Endodermal cell (in vitro differentiated cells): Measurements from ENCODE around the gene SLC7A9. TPM values are rescaled to one million over a fixed set of nuclear protein-coding genes. Genes with fewer than 3 reads are reported as not detected.

Experiments used
- DNase-seq: peaks from one replicate; pipeline ENCODE4 v3.0.0-alpha.2; 2017
- H3K27ac ChIP-seq: 2 replicates; pipeline ENCODE4 v1.5.1; 2013; ENCODE audit warnings: mild to moderate bottlenecking, low read depth, low read length, moderate library complexity
- H3K27me3 ChIP-seq: 2 replicates; pipeline ENCODE4 v1.6.1; 2013; ENCODE audit warnings: mild to moderate bottlenecking, low read length, moderate library complexity; ENCODE audit not compliant: insufficient read depth, control insufficient read depth, poor library complexity, severe bottlenecking
- H3K36me3 ChIP-seq: 2 replicates; pipeline ENCODE4 v1.7.0; 2013; ENCODE audit warnings: mild to moderate bottlenecking, low read length, moderate library complexity; ENCODE audit not compliant: control insufficient read depth, insufficient read depth
- H3K4me1 ChIP-seq: one replicate; pipeline ENCODE4 v1.7.0; 2013; ENCODE audit warnings: low read length; ENCODE audit not compliant: control insufficient read depth, insufficient read depth
- H3K4me3 ChIP-seq: 2 replicates; pipeline ENCODE4 v1.5.1; 2013; ENCODE audit warnings: mild to moderate bottlenecking, low read length, moderate library complexity
- H3K9ac ChIP-seq: 2 replicates; pipeline ENCODE4 v1.6.1; 2013; ENCODE audit warnings: mild to moderate bottlenecking, low read length, moderate library complexity; ENCODE audit not compliant: poor library complexity, severe bottlenecking; ENCODE audit errors: extremely low read depth
- H3K9me3 ChIP-seq: 2 replicates; pipeline ENCODE4 v1.6.1; 2013; ENCODE audit warnings: mild to moderate bottlenecking, low read length, moderate library complexity; ENCODE audit not compliant: control insufficient read depth
- H3K27ac Mint-ChIP-seq: 2 replicates; pipeline ENCODE4 v1.8.0; 2020; ENCODE audit warnings: mixed read lengths
- H3K27me3 Mint-ChIP-seq: 2 replicates; pipeline ENCODE4 v1.8.0; 2021; ENCODE audit warnings: mild to moderate bottlenecking, mixed read lengths; ENCODE audit not compliant: insufficient read depth
- H3K36me3 Mint-ChIP-seq: 2 replicates; pipeline ENCODE4 v1.8.0; 2020; ENCODE audit warnings: low read depth, mixed read lengths
- H3K4me1 Mint-ChIP-seq: 2 replicates; pipeline ENCODE4 v1.8.0; 2020; ENCODE audit warnings: mixed read lengths
- H3K4me3 Mint-ChIP-seq: 2 replicates; pipeline ENCODE4 v1.8.0; 2020; ENCODE audit warnings: mild to moderate bottlenecking, moderate library complexity, mixed read lengths
- H3K9me3 Mint-ChIP-seq: 2 replicates; pipeline ENCODE4 v1.8.0; 2020; ENCODE audit warnings: mild to moderate bottlenecking, mixed read lengths
- CTCF ChIP-seq: fragments of 200-600 bp; sonication (generic); conservative IDR thresholded peaks from 2 replicates; pipeline ENCODE4 v1.5.0; 2021; ENCODE audit warnings: antibody characterized with exemption, mild to moderate bottlenecking
- WGBS, 2 experiments: methylation state at CpG; one replicate each; pipeline versions ENCODE4 v1.1.5 to v1.1.7; 2013; ENCODE audit warnings: missing lambda C conversion rate in 2 of 2, mixed read lengths in 1 of 2; ENCODE audit not compliant: insufficient coverage in 1 of 2, insufficient read length in 1 of 2; 5-methylcytosine and 5-hydroxymethylcytosine counted together
- total RNA-seq, 2 donors: library from RNA; stranded (reverse); fragmentation: NEBNext Ultra II Directional in 1 of 2; extraction: Animal tissue kit (Norgen Biotek cat#: 25700) in 1 of 2; gene quantifications; 2 replicates in 1 of 2; 3 replicates in 1 of 2; pipeline ENCODE4 v1.2.1, GENCODE V29; 2021

SLC7A9 gene
- total RNA-seq, 2 donors from 2014 or later: 0.18 TPM; not detected in 1

DNA sequence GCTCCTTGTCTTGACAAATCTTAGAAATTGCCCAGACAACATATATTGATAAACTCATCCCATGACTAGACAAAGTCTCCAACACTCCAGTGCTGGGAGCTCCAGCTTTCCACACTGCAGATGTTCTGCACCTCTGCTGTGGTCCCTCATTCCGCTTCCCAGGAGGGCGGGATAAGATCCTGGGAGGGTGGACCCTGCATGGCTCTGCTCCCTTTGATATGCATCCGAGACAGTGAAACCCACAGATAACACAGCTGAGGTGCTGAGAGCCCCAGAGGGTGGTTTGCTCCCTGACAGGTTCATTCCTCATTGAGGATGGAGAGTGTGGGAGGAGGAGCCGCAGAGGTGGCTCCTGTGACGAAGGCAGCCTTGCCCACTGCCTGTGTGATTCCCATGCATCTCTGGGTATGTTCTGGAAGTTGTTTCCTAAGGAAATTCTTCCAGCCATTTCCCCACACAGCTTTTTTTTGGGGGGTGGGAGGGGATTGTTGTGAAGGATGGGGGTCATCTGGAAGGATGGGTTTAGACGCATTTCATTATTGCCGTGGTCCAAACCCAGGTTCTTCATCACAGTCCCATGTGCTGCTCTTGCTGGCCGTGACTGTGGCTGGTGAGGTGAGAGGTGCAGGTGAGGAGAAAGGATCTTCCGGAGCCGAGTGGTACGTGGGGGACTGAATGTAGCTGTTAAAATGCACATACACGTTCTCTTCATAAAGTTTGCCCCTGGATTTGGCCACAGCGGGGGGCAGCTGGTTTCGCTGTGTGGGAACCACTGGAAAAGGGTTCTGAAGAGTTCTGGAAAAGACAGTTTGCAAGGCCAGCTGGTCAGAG is 46.4 kb downstream of the SLC7A9 start:
- 92 to 97% methylated on average over 6 to 14 of the region's 14 CpGs for WGBS, 2 experiments
- no peak overlapping the region for H3K27ac Mint-ChIP-seq

DNA sequence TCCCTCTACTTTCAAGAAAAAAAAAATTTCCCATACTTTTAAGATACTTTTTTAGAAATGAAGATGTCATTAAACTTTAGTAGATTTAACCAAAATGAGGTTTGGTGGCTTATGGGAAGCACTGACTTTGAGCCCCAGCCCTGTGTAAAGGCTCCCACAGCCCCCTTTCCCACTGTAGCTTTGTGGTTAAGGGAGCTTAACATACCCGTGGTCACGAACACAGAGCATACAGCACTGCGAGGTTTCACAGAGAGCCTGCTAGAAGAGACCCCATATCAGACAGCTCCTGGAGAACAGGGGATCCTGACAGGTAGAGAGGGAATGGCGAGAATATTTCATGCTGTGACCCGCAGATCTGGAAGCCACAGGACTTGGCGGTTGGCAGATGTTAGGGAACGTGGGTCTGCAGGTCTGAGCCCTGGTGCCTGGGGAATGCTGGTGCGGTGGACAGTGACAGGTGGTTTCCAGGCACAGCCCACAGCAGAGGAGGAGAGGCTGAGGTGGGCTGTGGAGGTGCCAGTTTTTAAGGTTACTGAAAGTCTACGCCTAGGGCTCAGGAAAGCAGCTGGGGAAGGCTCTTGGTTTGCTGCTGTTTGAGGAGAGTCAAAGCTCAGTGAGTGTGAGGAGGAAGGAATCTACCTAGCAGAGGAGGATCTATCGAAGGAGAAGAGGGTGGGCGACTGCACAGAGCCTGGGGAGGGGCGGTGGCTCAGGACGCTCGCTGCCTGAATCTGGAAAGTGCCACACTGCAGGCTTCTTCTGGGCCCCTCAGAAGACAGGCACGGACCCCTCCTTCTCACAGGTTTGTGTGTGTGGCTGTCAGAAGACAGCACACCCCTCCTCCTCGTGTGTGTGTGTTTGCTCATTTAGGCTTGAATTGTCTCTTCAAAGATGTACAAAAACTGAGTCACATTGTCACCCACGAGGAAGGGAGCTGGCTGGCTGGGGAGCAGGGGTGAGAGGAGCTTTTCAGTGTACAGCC is 49.9 kb downstream of the SLC7A9 start:
- peaks cover 14% of the 10 kb centered on the region for H3K4me1 Mint-ChIP-seq
- H3K4me3 ChIP-seq: no peak overlapping the region
- no peak for DNase-seq
- no peaks in the 10 kb centered on the region for H3K27me3 ChIP-seq
- H3K27ac ChIP-seq: no peak overlapping the region
- H3K9me3 ChIP-seq: no peaks in the 10 kb centered on the region
- no peaks in the 10 kb centered on the region for H3K36me3 ChIP-seq
- H3K9me3 Mint-ChIP-seq: no peaks in the 10 kb centered on the region
- peaks cover 4% of the 10 kb centered on the region for H3K27me3 Mint-ChIP-seq
- H3K36me3 Mint-ChIP-seq: no peaks in the 10 kb centered on the region
- no peak overlapping the region for H3K9ac ChIP-seq
- no peak overlapping the region for H3K27ac Mint-ChIP-seq
- WGBS, 2 experiments: 86 to 87% methylated on average over 13 to 17 of the region's 17 CpGs
- H3K4me1 ChIP-seq: peaks cover 11% of the 10 kb centered on the region
- H3K4me3 Mint-ChIP-seq: no peak overlapping the region
- TF ChIP-seq CTCF: no peak

More for the DNA sequence above, 46.4 kb downstream of the SLC7A9 start:
- H3K27me3 Mint-ChIP-seq: peaks cover 7% of the 10 kb centered on the region
- H3K9me3 ChIP-seq: peaks cover 14% of the 10 kb centered on the region
- H3K36me3 ChIP-seq: no peaks in the 10 kb centered on the region
- peaks cover 12% of the 10 kb centered on the region for H3K4me1 ChIP-seq
- no peak overlapping the region for H3K27ac ChIP-seq
- no peaks in the 10 kb centered on the region for H3K27me3 ChIP-seq
- no peak overlapping the region for H3K4me3 Mint-ChIP-seq
- H3K9ac ChIP-seq: no peak overlapping the region
- H3K4me3 ChIP-seq: no peak overlapping the region
- H3K4me1 Mint-ChIP-seq: peaks cover 21% of the 10 kb centered on the region
- H3K9me3 Mint-ChIP-seq: peaks cover 6% of the 10 kb centered on the region
- H3K36me3 Mint-ChIP-seq: no peaks in the 10 kb centered on the region
- no peak for TF ChIP-seq CTCF
- no peak for DNase-seq

- Mint-ChIP-seq H3K4me1 (peaks cover 9% of the 10 kb centered on the region), H3K36me3 (no peaks in the 10 kb centered on the region), H3K4me3 (no peak overlapping the region), H3K27ac (no peak overlapping the region), H3K27me3 (peaks cover 2% of the 10 kb centered on the region), H3K9me3 (no peaks in the 10 kb centered on the region)
- Histone ChIP-seq H3K4me1 (peaks cover 4% of the 10 kb centered on the region), H3K9me3 (no peaks in the 10 kb centered on the region), H3K4me3 (no peak overlapping the region), H3K27ac (no peak overlapping the region), H3K36me3 (no peaks in the 10 kb centered on the region), H3K27me3 (no peaks in the 10 kb centered on the region), H3K9ac (no peak overlapping the region)
- TF ChIP-seq CTCF: no peak
- 73 to 91% methylated on average over 2 to 8 of the region's 8 CpGs for WGBS, 2 experiments
- no peak for DNase-seq
Measured at GRCh38 chr19:32818536-32818935, 51.0 kb downstream of the SLC7A9 start.
